Measurements from ENCODE around the gene AACS.

The AACS gene

GRCh38 chr12:125152463-125152862 is 87.2 kb downstream of the AACS start:
- DNase-seq (ENCODE audit: low read depth, low spot score), result no peak

GRCh38 chr12:125155366-125155765 is 90.1 kb downstream of the AACS start:
- DNase-seq (ENCODE audit: low read depth, low spot score), result no peak

GRCh38 chr12:125157177-125157576 is 91.9 kb downstream of the AACS start:
- DNase-seq (ENCODE audit: low read depth, low spot score), result no peak

- no peak for DNase-seq (ENCODE audit: low read depth, low spot score)
Measured at GRCh38 chr12:125159702-125160101, 94.5 kb downstream of the AACS start.

GRCh38 chr12:125160281-125160955 is 95.2 kb downstream of the AACS start:
- no peak for DNase-seq (ENCODE audit: low read depth, low spot score)

GRCh38 chr12:125161712-125162022 is 96.4 kb downstream of the AACS start:
- no peak for DNase-seq (ENCODE audit: low read depth, low spot score)

- DNase-seq (ENCODE audit: low read depth, low spot score), result no peak
Measured at GRCh38 chr12:125162489-125163028, 97.3 kb downstream of the AACS start.

- DNase-seq (ENCODE audit: low read depth, low spot score), result no peak
Measured at GRCh38 chr12:125163148-125163547, 97.9 kb downstream of the AACS start.

- DNase-seq (ENCODE audit: low read depth, low spot score), result no peak
Measured at GRCh38 chr12:125164541-125164940, 99.3 kb downstream of the AACS start.

- no peak for DNase-seq (ENCODE audit: low read depth, low spot score)
Measured at GRCh38 chr12:125166041-125166440, 100.8 kb downstream of the AACS start.

GRCh38 chr12:125167658-125168057 is 102.4 kb downstream of the AACS start:
- no peak for DNase-seq (ENCODE audit: low read depth, low spot score)

- no peak for DNase-seq (ENCODE audit: low read depth, low spot score)
Measured at GRCh38 chr12:125169451-125169850, 104.2 kb downstream of the AACS start.

- DNase-seq (ENCODE audit: low read depth, low spot score), result no peak
Measured at GRCh38 chr12:125169870-125170269, 104.6 kb downstream of the AACS start.

GRCh38 chr12:125171267-125171666 is 106.0 kb downstream of the AACS start:
- DNase-seq (ENCODE audit: low read depth, low spot score), result no peak

GRCh38 chr12:125172231-125172850 is 107.1 kb downstream of the AACS start:
- DNase-seq (ENCODE audit: low read depth, low spot score), result no peak

- DNase-seq (ENCODE audit: low read depth, low spot score), result no peak
Measured at GRCh38 chr12:125175576-125175975, 110.3 kb downstream of the AACS start.

GRCh38 chr12:125178222-125178621 is 113.0 kb downstream of the AACS start:
- no peak for DNase-seq (ENCODE audit: low read depth, low spot score)

GRCh38 chr12:125180144-125180543 is 114.9 kb downstream of the AACS start:
- no peak for DNase-seq (ENCODE audit: low read depth, low spot score)

GRCh38 chr12:125181107-125181506 is 115.9 kb downstream of the AACS start:
- DNase-seq (ENCODE audit: low read depth, low spot score), result no peak

GRCh38 chr12:125183187-125184067 is 118.2 kb downstream of the AACS start:
- peak; percentile 57 for DNase-seq (ENCODE audit: low read depth, low spot score)

- no peak for DNase-seq (ENCODE audit: low read depth, low spot score)
Measured at GRCh38 chr12:125184213-125184967, 119.2 kb downstream of the AACS start.

GRCh38 chr12:125185311-125185739 is 120.1 kb downstream of the AACS start:
- no peak for DNase-seq (ENCODE audit: low read depth, low spot score)

Data from brain pericyte (primary cell).